Measurements from ENCODE around the gene OOSP4B. TPM values are rescaled to one million over a fixed set of nuclear protein-coding genes. Genes with fewer than 3 reads are reported as not detected.

The OOSP4B gene
- total and polyA plus RNA-seq, 2 of the 13 experiments (the other 11 are each of a cell fraction or from before 2014, with no cell fraction given), result not detected

- no peaks in the 10 kb centered on the region for H3K79me2 ChIP-seq (ENCODE audit: insufficient read depth, low read length)
- no peaks in the 10 kb centered on the region for H3K36me3 ChIP-seq (replicated peaks in 1 of 2; ENCODE audit: control insufficient read depth in 1 of 2, insufficient read depth in 2 of 2, low read length in 2 of 2)
- no peak for TF ChIP-seq ZNF17 (CRISPR knock-in tag; IDR thresholded peaks at IDR 0.05)
- no peak for TF ChIP-seq ZNF264 (CRISPR knock-in tag; IDR thresholded peaks at IDR 0.05)
- no peak for TF ChIP-seq SUZ12 (IDR thresholded peaks at IDR 0.05; ENCODE audit: low read depth, low read length)
- TF ChIP-seq ZNF33B (CRISPR knock-in tag; IDR thresholded peaks at IDR 0.05), result no peak
- TF ChIP-seq ZNF615 (CRISPR knock-in tag; IDR thresholded peaks at IDR 0.05; ENCODE audit: borderline replicate concordance), result no peak
- no peak for TF ChIP-seq PBX3 (CRISPR knock-in tag; IDR thresholded peaks at IDR 0.05; ENCODE audit: borderline replicate concordance)
- no peak for TF ChIP-seq YEATS4 (CRISPR knock-in tag; IDR thresholded peaks at IDR 0.05; ENCODE audit: borderline replicate concordance)
- no peak for TF ChIP-seq ZNF720 (CRISPR knock-in tag; IDR thresholded peaks at IDR 0.05)
- TF ChIP-seq NR1H2 (CRISPR knock-in tag; IDR thresholded peaks at IDR 0.05; ENCODE audit: borderline replicate concordance, low read depth), result no peak
- TF ChIP-seq DNMT3B (CRISPR knock-in tag; conservative IDR thresholded peaks at IDR 0.05), result no peak
- no peak for TF ChIP-seq RNF219 (CRISPR knock-in tag; IDR thresholded peaks at IDR 0.05)
- no peak overlapping the region for H3K4me2 ChIP-seq (ENCODE audit: low read depth, low read length)
- 7% methylated on average over 5 of the region's 5 CpGs for WGBS (ENCODE audit: low lambda C conversion rate)
- no peaks in the 10 kb centered on the region for H3K27me3 ChIP-seq (ENCODE audit: control insufficient read depth in 1 of 2, insufficient read depth in 2 of 2, low read length in 2 of 2)
- no peaks in the 10 kb centered on the region; the same call in 1 of the 2 replicates for H3K9me3 ChIP-seq (ENCODE audit: low read length)
- no peak overlapping the region for H3K9ac ChIP-seq (ENCODE audit: insufficient read depth, low read depth, low read length)
- no peak for FAIRE-seq
- no peaks in the 10 kb centered on the region for H3K4me1 ChIP-seq (ENCODE audit: insufficient read depth, low read length)
- no peak for DNase-seq (ENCODE audit: low spot score)
- in situ Hi-C loops (cut with HindIII; ENCODE audit: extremely low pct_ligation_motif_present, low pct_unique_long_range_greater_than_20kb), result no loop called here
- ChIA-PET POLR2A (no interaction called here), CTCF (ENCODE audit: low intra/inter-chr PET ratio, low total read pairs) (no interaction called here)
- no peak overlapping the region for H3K4me3 ChIP-seq (replicated peaks in 1 of 3; ENCODE audit: insufficient read depth in 1 of 3, low read depth in 2 of 3, low read length in 3 of 3)
- ATAC-seq, result no peak
- H3K27ac ChIP-seq (ENCODE audit: extremely low read length, insufficient read depth, low read length), result no peak overlapping the region
- no peak overlapping the region for H2AFZ ChIP-seq (ENCODE audit: low read length)
- no peaks in the 10 kb centered on the region for H4K20me1 ChIP-seq (ENCODE audit: insufficient read depth, low read length)
- intact Hi-C loops (cut with micrococcal nuclease; ENCODE audit: unreplicated experiment), result no loop called here
- BruUV-seq (replicated peaks), result no TSS peak
These were observed 24.6 kb upstream of the OOSP4B start for GRCh38 chr11:59992425-59992824.
